NOMO-1 (cell line): ENCODE measurements around the gene ABLIM1.
A peak's percentile ranks its signal among the peaks of the same experiment; 100 is the strongest.
"Not testable (repeated sequence)": the region's sequence is repeated elsewhere in the genome, so short reads cannot be mapped to it uniquely, and the experiment has no call there.

Source experiments
- DNase-seq, 2 experiments: peaks; one replicate each; lab custom pipeline; 2025; ENCODE audit not compliant: unreplicated experiment in 2 of 2; lab: John Stamatoyannopoulos, UW

ABLIM1 gene

DNA sequence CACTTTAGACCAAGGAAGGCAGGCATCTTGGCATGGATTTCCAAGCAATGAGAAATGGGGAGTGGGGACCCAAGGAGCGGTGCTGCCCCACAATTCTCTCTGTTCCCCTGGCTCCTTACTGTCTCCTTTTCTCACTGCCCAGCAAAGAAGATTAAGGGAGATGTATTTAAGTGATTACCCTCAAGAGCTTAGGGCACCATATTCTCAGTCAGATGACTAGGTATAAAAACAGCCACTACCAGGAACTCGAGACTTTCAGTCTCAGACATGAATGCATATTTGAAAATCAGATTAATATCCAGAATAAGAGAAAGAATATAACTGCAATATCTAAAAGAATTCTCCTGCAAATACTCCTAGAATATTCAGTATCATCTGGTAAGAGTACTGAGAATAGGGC is at the start of gene ABLIM1:
ABLIM1 (minus strand) TSS at position 101 of the 400 bp plus-strand sequence; CDS start at position 26, 75 bp downstream.
- no peak for DNase-seq

DNA sequence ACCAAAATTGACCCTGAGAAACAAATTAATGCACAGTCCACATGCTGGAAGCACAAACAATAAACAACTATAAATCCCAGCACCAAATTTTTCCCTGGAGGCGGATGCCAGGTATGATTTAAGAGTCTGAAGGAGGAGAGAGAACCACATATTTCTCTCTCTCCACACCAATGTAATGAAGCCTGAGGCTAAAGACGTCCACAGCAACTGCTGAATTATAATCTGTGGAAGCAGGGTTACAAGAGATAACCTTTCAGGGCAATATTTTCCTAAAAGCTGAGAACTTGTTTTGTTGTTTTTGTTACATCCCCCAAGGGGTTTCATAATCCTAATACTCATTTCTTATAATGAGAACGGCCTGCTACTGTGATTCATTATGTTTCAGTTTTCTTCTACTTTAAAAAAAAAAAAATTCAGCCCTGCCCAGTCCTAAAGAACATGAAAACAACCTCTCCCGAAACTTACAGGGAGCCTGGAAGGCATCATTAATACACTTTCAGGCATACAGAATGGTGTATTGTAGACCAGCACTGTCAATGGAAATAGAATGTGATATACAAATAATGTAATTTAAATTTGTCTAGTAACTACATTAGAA is 48.5 kb upstream of the ABLIM1 start:
- no peak for DNase-seq

DNA sequence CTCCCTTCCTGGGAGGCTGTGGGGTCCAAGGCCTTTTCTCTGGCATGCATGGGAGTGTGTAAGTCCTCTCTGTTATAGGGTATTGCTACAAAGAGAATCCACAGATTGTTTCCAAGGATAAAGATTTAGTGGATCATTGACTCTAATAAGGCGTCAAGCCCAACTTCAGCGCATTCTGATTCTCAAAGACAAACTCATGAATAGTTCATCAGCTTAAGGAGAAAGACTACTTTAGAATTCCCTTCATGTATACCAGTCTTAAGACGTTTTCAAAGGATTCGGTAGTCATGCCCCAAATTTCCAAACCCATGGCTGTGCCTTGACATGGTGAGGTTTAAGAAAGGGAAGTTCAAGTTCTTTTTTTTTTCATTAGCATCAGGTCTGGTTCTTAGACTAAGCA is 46.6 kb upstream of the ABLIM1 start:
- DNase-seq = no peak

DNA sequence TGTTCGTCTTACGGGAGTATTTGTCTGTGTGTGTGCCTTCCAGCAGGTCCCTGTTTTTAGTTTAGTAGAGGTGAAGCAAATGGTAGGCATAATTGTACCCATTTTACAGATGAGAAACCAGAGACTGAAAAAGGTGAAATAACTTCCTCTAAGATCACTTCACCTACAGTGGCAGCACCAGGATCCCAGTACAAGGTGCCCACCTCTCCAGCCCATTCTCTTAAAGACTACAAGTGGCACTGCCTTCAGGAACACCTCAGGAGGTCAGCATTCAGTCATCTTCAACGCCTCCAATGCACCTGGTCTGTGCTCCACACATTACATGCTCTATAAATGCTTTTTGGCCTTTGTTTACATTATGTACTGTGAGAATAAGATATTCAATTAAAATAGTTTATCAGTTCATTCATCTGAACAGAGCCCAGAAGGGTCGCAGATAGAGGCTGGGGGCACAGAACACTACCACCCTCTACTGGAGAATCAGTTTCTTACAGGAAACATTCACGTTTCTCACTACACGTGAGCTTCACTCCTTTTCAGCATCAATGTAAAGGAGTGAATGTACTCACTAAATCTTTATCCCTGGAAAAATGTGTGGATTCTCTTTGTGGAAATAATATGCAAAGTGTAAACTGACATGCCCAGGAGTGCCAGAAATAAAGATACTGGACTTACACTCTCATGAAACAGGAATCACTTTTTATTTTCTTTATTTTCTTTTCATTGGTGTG is 45.5 kb upstream of the ABLIM1 start:
- DNase-seq = no peak

DNA sequence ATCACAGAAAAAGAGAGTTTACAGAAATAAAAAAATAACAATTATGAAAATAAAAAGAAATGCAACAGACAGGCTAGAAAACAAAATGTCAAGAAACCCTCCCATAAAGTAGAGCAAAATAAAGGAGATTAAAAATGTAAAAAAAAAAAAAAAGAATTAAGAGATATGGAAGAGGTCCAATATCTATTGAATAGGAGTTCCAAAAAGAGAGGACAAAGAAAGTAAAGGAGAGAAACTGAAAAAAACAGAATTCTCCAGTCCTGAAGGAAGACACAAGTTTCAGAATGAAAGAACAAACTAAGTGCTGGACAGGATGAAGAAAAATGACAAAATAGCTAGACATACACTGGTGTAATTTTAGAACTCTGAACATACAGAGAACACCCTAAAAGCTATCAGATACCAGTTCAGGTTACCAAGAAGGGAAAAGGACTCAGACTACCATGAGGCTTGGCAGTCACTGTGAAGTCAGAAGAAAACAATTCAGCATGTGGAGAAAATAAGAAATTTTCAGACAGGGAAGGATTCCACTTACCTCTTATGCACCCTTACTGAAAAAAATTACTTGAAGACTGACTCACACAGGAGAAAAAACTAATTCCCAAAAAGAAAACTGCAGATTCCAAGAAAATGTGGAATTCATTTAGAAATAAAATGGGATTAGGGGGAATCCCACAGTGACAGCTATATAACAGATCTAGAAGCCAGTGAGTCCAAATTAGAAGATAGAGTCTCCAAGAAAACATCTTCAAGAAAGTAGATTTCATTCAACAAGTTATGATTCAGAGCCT is 40.4 kb upstream of the ABLIM1 start:
- DNase-seq = no peak

DNA sequence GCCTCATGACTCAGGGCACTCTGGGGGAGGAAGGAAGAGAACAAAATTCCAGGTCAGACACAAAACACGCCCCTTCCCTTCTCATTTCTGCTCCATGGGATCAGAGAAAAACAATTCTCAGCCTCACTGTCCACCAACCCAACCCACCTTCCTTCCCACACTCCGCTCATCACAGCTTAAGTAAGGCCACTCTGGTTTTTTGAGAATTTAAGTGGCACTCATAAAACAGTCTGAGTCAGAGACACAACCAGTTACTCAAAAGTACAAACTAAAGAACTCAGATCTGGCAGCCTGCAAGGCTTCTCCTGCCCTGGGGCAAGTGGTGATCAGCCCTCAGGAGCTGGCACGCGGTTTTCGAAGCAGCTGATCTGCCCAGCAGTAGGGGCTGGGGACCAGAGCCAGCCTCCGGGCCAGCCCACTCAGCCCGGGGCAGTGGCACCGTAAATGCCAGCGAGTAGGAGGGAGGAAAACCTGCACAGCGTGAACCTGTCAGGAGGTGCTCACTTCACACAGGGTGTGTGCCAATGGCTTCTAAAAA is 39.1 kb upstream of the ABLIM1 start:
- no peak for DNase-seq

DNA sequence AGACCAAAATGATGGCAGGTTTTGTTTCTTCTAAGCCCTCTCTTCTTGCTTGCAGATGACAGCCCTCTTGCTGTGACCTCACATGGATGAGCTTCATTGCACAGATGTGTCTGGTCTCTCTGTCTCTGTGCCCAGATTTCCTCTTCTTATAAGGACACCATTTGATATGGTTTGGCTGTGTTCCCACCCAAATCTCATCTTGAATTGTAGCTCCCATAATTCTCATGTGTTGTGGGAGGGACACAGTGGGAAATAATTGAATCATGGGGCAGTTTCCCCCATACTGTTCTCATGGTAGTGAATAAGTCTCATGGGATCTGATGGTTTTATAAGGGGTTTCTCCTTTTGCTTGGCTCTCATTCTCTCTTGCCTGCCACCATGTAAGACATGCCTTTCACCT is 38.2 kb upstream of the ABLIM1 start:
- DNase-seq = not testable (repeated sequence)

DNA sequence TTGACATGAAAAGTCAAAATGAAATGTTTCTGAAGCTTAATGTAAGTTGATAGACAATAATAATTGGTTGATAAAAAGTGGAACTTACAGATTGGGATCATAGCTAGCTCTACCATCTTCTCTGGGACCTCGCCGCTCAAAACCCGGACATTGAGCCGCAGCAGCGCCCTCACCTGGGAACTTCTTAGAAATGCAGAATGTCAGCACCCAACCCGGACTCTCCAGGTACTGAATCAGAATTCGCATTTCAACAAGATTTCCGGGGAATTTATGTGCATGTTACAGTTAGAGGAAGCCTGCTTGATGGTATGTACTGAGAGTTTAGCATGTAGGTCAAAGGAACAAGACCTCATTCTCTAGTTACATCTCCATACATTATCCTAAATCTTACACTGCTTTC is 36.7 kb upstream of the ABLIM1 start:
- peak in 1 of 2 experiments; percentile 12 for DNase-seq

DNA sequence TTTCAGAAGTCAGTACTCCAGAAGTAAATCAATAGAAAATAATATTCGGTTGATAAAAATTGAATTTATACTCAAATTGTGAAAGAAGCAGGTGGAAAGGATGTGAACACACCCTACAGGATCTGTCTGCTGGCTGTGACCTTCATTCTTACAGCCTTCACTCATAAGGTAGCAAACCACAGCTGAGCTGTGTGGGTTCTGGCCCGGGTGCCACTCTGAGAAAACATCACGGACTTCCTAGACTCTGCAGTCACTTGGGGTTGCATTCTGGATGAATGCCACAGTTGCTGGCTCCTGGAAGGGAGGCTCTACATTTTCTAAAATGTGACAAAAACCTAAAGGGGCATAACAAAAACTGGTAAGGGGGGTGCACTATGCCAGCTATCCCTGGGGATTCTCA is 36.0 kb upstream of the ABLIM1 start:
- no peak for DNase-seq

DNA sequence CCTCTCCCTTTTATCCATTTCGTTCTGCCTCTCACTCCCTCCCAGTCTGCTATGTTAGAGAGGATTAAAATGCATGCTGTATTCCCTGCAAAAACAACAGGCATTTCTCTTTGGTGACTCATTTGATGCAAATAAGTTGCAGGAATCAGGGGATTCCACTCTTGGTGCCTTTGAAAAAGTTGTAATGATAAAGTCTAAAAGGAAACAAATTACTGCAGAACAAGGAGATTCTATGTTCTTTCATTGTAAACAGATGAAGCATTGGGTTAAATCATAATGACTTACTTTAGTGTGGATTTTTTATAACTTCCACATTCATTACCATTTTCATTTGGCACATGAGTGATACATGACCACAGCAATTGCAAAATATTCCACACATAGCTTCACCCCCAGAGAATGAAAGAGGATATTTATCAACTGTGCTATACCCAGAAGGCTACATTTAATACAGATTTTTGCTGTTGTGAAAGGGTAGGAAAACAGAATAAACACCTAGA is 33.4 kb upstream of the ABLIM1 start:
- peak in 1 of 2 experiments; percentile 13 for DNase-seq

DNA sequence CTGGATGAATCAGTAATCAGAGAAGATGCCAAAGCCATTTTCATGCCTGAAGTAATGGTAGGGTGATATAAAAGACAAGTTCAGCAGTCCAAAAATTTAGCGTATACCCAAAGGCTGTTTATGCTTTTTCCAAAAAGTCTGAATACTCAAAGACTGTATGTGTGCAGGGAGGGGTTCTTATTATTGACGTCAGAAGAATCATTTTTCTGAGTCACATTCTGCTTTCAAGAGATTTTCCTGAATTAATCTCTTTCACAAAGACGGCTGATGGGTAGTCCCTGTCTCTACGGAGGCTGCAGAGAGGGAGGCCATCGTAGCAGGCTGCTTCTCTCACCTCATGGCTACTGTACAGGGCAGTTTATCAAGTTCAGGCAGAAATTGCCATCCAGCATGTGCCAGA is 30.7 kb upstream of the ABLIM1 start:
- no peak for DNase-seq

DNA sequence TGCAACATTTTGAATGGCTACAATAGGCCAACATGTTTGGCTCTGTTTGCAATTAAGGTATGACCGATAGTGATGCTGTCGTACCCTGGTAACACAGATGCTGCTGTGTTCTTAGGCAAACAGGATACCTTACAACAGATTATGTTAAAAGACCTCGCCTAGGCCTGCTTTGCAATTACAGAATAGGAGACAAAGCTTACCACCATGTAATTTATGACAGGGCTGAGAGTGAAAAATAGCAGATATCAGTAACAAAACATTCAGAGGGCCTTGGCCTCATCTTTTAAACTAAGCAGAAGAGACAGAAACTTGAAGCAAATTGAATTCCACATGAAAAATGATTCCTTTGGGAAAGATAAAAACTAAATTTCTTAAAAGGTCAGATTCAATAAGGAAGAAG is 29.4 kb upstream of the ABLIM1 start:
- DNase-seq = no peak

DNA sequence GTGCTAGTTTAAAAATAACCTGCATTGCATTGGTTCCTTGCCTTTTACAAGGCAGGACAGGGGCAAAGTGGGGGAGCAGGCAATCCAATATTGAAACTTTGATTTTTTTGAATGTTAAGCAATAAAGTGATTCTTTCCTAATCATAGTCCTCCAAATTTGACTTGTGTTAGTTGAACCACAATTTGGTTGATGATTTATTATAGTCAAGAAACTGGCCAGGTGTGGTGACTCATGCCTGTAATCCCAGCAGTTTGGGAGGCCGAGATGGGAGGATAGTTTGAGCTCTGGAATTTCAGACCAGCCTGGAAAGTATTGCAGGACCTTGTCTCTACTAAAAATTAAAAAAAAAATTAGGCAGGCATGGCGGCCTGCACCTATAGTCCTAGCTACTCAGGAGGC is 27.9 kb upstream of the ABLIM1 start:
- no peak for DNase-seq

DNA sequence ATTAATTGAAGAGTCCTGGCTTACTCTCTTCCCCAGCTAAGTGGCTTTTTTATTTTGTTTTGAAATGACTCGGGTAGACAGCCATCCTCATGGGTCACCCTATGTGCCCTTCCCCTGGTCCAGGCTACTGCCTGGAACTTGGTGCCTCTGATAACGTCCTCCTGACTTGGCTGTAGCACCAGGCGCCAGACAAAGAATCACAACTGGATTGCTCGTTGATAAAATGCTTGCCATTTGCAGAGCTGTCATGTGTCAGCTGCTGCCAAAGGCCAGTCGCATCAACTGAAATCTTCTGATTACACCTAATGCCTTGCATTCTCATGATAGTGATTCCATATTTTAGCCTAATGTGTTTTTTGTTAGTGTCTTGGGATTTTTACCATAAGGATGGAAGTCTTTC is 27.4 kb upstream of the ABLIM1 start:
- DNase-seq = no peak

DNA sequence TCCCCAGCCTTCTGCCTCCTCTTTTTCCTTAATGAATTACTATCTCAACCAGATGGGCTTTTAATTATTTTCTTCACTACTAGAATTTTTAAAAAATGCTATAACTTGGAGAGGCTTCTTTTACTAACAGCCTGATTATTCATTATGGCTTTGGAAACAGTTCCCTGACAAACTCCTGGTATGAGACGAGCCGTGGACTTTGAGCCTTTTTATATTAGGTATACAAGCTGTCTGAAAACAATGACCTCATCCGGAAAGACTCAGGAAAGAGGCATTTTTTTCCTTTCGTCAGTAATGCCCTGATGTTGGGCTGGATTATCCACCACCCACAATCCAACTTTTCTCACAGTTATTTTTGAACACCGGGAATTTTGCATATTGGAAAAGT is 26.7 kb upstream of the ABLIM1 start:
- no peak for DNase-seq

DNA sequence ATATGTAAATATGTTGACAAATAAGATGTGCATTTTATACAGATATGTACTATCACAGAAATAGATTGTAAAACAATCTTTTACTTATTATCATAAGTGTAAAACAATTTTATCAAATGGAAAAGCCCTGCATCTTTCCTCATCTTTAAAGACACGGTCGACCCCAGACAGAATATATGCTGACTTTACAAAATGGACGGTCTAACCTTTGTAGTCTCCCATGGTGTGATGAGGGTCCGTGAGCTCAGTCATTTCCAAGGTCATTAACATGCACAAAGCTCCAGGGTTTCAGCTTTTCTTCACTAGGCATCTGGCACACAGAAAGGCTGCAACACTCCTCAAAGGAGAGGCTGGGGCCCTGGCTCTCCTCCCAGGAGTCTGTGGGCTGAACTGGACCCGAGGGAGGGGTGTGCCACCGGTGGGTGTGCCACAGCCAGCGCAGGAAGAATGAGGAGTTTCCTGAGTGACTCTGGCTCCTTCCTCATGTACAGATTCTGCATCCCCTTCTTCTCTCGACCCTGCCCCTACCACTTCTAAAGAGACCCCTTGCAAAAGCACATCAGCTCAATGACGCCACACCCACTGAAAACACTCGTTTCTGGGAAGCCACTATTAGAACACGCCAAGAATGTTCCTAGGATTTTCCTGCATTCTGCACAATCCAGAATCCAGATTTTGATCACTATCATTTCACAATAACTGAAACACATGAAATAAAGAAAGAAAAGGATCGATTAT is 26.2 kb upstream of the ABLIM1 start:
- no peak for DNase-seq

DNA sequence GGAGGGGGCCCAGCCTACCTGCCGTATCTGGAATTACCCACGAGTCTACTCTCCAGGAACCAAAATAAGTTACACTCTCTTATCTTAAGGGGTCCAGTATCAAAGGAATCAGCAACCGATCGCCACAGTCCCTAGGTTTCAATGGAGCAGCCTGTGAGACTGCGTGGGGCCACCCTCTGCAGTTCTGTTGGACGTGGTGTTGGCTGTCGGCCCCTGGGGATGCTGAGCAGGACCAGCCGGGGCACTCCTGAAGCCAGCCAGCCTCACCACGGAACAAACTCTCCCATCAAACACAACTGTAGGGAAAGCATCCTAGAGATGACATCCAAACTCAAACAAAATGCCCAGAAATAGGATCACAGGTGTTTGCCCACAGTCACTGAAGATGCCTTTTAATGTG is 25.5 kb upstream of the ABLIM1 start:
- no peak for DNase-seq

DNA sequence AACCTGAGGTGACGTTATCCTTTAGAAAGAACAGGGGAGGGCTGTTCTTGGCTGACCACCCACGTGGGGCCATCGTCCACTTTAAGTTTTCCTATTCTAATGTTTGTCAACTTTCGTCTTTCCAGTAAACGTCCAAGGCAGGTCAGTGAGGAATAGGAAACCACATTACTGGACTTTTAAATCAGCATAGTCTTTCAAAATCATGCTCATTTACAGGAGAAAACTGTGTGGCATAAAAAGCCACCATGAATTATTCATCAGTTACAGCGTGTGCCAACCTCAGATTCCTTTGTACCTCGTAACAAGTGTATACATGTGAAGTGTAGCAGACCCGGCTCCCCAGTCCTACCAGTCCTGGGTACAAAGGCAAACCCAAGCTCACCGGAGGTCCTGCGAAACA is 25.1 kb upstream of the ABLIM1 start:
- DNase-seq = no peak

DNA sequence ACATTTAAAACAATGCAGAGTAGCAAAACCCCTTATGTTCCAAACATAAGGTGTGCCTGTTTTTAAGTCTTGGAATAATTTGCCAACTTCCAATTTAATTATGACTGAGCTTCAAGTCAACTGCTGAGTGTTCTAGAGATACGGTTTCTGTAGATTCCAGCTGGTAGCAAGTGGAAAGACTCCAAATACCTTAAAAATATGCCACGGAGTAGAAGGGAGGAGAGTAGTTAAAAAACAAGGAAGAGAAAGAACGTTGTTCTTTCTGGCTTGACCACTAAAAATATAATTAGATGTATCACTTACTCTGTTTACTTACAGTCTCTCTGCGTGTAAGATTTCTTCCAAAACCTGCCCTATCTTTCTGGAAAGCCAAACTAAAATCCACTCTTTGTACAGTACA is 24.5 kb upstream of the ABLIM1 start:
- DNase-seq = no peak

DNA sequence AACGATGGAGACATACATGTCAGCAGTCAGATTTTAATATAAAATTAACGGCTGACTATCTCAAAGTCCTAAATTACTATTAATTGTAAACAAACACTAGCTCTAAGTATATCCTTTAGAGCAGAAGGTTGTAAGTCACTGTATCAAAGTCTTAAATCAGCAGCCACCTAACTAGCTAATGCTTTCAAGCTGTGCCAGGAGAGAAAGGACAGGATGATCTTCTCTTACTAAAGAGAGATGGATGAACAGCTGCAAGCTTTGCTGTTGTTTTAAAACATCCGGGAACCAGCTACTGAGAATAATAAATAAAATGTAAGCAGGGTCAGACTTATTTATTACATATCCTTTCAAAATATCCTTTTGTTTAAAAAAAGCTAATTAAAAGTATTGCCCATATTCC is 24.0 kb upstream of the ABLIM1 start:
- no peak for DNase-seq

DNA sequence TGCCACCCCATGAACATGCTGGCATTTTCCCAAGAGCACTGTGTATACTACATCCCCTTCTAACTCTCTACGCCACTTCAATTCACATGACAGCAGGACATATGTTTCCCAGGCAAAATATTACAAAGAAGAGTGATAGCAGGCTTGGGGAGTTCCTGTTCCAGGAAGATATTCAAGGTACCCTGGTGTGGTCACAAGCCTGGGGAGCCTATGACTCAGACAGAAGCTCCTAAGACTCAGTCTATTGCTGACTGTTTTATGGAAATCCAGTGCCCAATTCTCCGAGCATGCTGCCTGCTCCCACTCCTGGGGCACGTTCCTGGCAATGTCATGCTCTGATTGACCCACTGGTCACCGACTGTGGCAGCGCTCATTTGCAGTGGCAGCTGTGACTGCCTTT is 23.5 kb upstream of the ABLIM1 start:
- DNase-seq = no peak
